EL (cell line): Measurements from ENCODE around the gene PCSK5.
"Not testable (repeated sequence)": the region's sequence is repeated elsewhere in the genome, so short reads cannot be mapped to it uniquely, and the experiment has no call there.

Source experiments
- DNase-seq: peaks from one replicate; pipeline ENCODE4 v3.0.0-alpha.2; 2016

PCSK5 gene

GRCh38 chr9:75930190-75930589 lies 39.7 kb downstream of the PCSK5 start:
- DNase-seq: no peak

DNA sequence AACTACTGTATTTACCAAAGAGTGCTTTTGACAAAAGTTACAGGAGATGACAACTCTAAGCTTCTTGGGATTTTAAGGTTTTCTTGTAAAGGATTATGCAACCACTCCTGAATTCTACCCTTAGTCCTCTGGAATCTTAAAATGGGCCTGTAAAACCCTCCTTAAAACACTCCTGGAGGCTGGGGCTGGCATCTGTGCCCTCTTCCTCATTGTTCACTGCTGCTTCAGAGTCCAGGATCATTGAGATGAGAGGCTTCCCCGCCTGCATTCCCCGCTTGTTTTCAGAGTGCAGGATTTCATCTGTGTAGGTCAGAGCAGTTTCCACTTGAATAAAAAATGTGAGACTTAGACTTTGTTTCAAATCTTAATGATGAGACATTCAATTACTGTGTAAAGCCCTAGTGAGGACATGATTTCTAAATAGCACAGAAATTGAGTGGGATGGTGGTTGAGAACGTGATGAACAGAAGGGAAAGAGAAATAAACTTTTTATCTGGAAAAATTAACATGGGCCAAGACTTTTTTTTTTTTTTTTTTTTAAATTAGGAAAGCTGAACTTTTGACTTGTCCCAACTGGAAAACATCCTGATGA lies 40.4 kb downstream of the PCSK5 start:
- DNase-seq: no peak

DNA sequence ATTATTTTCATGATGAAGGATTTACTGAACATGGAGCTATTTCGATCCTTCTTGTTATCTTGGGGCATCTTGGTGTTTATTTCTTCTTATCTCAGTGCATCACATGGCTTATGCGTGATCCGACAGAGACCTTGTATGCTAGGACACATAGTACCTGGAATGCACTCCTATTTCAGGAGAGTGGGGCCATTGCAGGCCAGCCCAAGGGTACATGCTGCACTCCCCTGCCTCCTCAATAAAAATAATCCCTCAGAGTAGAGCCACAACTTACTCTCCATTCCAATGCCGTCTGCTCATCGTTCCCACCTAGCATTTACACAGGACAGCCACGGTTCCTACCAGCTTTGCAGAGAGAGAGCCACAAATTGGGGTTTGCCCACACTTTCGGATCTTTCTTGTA lies 43.5 kb downstream of the PCSK5 start:
- DNase-seq: no peak

DNA sequence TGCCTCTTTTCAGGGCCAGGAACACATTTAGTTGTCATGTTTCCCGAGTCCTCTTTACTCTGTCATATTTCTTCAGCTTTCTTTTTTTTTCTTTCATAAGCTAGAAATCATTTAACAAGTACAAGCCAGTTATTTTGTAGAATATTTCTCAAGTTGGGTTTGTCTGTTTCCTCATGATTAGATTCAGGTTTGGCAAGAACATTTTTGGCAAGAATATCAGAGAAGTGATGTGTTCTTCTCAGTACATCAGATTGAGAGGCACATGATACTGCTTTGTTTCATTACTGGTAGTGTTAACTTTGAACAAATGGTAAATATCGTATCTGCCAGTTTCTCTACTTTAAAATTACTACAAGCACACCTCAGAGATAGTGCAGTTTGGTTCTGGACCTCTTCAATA lies 45.1 kb downstream of the PCSK5 start:
- no peak for DNase-seq

- no peak for DNase-seq
These were observed 47.2 kb downstream of the PCSK5 start for GRCh38 chr9:75937521-75938258.

DNA sequence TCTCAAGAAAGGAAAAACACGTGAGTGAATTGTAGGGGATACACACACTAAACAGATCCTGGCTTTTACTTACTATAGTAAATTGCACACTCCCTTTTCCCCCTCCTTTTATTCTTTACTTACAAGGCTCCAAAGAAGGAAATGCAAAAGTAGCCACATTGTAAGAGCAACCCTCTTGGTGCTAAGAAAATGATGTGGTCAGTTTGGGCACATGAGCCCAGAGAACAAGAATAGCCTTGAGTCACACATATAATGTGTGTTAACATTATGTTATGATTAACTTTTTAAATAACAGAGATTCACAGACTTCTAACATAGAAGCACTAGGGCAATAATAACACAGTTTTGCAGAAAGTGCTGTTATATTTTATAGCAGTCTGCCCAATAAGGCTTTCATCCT lies 48.5 kb downstream of the PCSK5 start:
- no peak for DNase-seq

DNA sequence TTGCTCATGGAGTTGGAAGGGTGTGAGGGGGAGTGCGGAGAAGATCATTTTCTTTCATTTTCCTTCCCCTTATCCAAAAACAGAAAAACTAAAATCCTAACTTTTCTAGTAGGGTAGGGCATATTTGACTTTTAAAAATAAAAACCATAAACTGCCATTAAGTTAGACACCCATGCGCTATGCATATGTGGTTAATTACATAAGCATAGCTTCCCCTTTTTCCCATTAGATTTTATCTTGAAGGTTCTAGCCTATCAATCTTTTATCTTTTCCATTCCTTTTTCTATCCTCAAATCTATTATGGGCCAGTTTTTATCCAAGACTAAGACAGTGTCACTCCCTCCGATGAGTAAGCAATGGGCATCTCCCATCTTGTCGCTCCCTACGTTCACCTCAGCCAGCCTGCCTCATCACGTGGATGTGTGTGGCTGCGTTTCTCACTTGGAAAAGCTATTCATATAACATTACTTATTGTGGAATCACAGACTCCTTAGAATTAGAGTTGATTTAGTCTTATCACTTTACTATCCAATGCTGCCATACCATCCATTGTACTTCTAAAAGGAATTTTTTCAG lies 49.2 kb downstream of the PCSK5 start:
- no peak for DNase-seq

DNA sequence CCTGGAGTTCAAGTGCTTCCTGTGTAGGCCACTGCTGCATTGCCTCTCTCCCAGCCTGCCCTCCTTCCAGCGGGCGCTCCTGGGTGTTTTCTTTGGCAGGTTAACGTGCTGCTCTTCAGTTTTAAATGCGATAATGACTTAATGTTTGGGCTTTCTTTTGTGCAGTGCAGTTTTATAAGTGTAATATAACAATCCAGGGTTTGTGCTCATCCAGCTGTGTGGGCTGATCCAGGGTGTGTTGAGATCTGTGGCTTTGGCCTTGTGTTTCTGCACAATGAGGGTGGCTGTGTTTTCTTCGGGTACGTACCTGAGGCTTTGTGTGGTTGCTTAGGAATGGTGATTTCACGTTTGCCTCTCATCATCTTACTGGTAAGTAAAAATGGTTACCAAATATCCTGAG lies 50.6 kb downstream of the PCSK5 start:
- DNase-seq: no peak

DNA sequence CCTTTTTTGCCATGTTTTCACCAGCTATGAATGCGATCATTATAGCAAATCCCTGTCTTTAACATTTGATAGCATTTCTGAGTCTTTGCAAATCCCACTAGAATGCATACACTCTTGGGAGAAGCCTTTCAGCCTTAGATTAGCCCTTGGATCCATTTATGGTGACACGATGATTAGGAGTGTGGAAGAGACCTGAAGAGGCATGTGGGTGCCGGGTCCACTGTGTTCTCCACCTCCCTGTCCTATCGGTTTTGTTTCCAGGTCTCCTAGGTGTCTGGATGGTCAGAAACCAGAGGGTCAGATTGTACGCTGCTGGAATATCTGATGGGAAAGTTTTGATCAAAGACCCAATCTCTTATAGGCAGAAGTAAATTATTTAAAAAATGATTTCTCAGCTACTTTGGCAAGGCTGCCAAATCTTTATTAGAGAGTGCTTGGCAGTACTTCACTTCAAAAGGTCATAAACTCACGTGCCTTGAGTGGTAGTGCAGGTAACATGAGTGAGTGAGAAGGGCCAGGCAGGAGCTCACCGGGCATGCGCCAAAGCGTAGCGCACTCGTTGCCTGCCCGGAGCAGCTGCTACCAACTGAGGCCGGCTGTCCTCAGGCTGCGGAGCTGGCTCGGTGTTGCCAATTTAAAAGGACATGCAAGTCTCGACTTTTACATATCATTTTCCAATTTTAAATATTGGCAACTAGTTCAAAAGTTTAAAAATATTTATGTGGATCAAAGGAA lies 51.3 kb downstream of the PCSK5 start:
- DNase-seq: no peak

DNA sequence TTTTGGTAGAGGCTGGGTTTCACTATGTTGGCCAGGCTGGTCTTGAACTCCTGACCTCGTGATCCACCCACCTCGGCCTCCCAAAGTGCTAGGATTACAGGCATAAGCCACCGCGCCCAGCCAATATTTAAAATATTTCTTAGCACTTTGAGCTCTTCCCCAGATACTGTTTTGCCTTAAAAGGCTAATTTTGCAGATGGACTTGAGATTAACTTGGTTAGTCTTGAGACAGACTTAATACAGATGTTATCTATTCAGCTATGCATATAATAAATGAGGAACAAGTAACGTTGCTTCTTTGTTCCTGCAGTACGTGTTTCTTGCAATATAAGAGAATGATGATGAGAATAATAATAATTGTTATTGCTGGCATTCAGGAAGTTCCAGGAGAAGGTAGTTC lies 56.3 kb downstream of the PCSK5 start:
- no peak for DNase-seq

- DNase-seq: no peak
These were observed 56.8 kb downstream of the PCSK5 start for GRCh38 chr9:75947233-75947632.

DNA sequence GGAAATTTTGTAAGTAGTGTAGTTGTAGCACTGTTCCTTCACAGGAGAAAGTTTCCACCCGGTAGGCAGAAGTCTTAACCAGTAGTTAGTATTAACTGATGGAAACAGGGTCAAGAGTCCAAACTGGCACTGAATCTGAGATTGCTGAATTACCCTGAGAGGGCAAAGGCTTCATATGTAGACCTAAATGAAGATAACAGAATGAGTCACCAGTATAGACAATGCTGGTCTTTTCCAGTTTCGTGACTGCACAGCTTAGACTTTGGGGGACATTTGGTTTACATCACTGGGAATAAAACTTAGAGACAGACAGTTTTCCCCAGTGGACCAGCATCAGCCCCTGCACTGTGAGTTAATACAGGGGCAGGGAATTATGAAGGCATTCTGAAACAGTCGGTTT lies 60.5 kb downstream of the PCSK5 start:
- no peak for DNase-seq

GRCh38 chr9:75953218-75953617 lies 62.7 kb downstream of the PCSK5 start:
- no peak for DNase-seq

- DNase-seq: no peak
These were observed 65.7 kb downstream of the PCSK5 start for GRCh38 chr9:75956161-75956560.

DNA sequence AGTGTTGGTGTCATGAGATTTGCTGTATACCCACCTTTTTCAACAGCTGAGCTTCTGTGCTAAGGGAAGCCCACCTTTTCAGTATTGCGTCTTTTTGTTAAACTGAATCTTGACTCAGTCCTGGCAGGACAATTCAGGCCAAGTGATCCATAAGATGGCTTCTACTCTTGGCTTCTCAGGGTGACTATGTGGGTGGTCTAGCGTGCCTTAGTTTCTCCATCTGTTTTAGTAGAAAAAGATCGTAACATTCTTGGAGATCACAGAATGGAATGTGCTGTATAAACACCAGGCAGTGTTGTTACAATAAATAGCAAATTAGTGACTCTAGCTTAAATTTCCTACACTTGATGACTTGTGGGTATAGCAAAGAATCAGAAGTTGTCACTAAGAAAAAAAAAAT lies 66.6 kb downstream of the PCSK5 start:
- no peak for DNase-seq

- no peak for DNase-seq
These were observed 67.8 kb downstream of the PCSK5 start for GRCh38 chr9:75958226-75958625.

- DNase-seq: no peak
These were observed 70.1 kb downstream of the PCSK5 start for GRCh38 chr9:75960551-75960950.

GRCh38 chr9:75962013-75962661 lies 71.7 kb downstream of the PCSK5 start:
- DNase-seq: no peak

DNA sequence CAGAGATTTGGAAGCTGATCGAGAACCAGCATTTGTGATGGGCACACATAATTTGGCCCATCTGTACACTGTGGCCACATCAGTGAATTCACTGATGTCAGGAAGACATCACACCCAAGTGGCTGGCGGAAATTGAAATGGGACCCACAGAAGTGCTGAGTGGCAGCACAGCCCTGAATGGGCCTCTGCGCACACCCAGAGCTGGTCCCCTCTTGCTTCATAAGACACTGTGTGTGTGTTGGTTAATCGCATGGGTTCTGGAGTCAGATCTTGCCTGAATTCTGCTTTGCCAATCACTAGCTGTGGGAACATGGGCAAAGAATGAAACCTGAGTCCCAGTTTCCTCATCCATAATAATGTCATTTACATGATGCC lies 72.2 kb downstream of the PCSK5 start:
- no peak for DNase-seq

DNA sequence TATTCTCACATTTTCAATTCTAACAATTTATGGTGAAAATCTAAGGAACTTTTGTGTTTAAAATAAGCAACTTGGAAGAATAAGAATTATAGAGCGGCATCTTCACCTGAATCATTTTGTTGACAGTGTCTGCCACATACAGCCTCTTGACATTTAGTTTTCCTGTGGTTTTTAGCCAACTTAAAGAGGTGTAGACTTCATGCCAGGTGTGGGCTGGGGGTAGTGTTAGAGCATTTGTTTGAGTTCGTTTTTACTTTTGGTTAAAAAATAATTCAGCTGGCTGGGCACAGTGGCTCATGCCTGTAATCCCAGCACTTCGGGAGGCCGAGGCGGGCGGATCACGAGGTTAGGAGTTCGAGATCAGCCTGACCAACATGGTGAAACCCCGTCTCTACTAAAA lies 72.8 kb downstream of the PCSK5 start:
- DNase-seq: not testable (repeated sequence)

DNA sequence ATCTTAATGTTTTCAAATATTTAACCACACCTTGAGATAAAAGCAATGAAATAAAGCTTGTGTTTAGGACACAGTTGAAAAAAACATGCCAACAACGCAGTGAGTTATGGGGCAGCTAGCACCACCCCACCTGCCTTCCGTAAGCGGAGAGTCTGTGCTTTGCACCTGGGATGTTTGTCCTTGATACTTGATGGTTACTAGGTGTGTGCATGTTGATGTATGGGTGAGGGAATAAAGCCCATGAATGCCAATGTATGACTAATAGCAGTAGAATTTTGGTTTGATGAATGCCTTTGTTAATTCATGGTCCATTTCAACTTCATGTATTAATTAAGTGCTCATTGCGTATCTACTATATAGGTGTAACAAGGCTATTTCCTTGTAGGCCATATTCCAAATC lies 74.0 kb downstream of the PCSK5 start:
- no peak for DNase-seq

DNA sequence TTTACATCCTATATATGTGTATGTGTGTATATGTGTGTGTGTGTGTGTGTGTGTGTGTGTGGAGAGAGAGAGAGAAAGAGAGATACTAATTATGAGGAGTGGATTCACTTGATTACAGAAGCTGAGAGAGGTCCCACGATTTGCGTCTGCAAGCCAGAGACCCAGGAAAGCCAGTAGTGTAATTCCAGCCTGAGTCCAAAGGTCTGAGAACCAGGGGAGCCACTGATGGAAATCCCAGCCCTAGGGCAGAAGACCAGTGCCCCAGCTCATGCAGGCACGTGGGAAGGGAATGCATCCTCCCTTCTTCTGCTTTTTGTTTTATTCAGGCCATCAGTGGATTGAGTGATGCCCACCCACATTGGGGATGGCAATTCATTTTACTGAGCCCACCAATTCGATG lies 74.8 kb downstream of the PCSK5 start:
- DNase-seq: no peak

- DNase-seq: no peak
These were observed 77.1 kb downstream of the PCSK5 start for GRCh38 chr9:75967556-75967955.
